ENCODE data around the gene MIOX. TPM values are rescaled to one million over a fixed set of nuclear protein-coding genes. Genes with fewer than 3 reads are reported as not detected.

MIOX gene
- total RNA-seq, 1 experiment from 2014 or later = 1.4 TPM

DNA sequence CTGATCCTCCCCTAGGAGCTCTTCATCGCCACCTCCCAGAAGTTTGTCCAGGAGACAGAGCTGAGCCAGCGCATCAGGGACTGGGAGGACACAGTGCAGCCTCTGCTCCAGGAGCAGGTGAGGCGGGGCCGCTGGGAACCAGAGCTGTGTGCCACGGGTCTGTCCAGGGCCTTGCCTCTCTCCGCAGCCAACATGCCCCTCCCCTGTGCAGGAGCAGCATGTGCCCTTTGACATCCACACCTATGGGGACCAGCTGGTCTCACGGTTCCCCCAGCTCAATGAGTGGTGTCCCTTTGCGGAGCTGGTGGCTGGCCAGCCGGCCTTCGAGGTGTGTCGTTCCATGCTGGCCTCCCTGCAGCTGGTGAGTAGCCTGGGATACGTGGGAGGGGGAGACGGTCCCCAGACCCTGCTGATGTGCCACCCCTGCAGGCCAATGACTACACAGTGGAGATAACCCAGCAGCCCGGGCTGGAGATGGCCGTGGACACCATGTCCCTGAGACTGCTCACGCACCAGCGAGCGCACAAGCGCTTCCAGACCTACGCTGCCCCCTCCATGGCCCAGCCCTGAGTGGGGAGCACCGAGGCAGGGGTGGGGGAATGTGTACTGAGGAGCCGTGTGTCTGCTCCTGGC is 36.3 kb downstream of the MIOX start:
- Histone ChIP-seq H4K5ac (ENCODE audit: insufficient read length, low read depth, low read length) (no peak overlapping the region), H3K4ac (ENCODE audit: low read depth, low read length) (no peak overlapping the region), H2BK12ac (ENCODE audit: insufficient read length, low read depth, low read length) (no peak overlapping the region), H3K14ac (ENCODE audit: insufficient read depth, low read length) (no peak overlapping the region), H2BK120ac (ENCODE audit: low read depth, low read length, poor library complexity, severe bottlenecking) (no peak overlapping the region), H2BK20ac (ENCODE audit: low read depth, low read length, poor library complexity, severe bottlenecking) (no peak overlapping the region), H2BK15ac (ENCODE audit: low read depth, low read length) (no peak overlapping the region), H3K23me2 (ENCODE audit: insufficient read length, low read depth, low read length, poor library complexity, severe bottlenecking) (peaks cover 3% of the 10 kb centered on the region), H3K9me3 (ENCODE audit: control insufficient read depth, low read depth, low read length) (no peaks in the 10 kb centered on the region), H3K27ac (ENCODE audit: insufficient read length, low read depth, low read length) (no peak overlapping the region), H3K56ac (ENCODE audit: insufficient read length, low read depth, low read length) (no peak overlapping the region), H2AK5ac (ENCODE audit: insufficient read length, low read length) (no peak overlapping the region), H4K20me1 (ENCODE audit: control insufficient read depth, insufficient read depth, insufficient read length) (no peaks in the 10 kb centered on the region), H4K91ac (ENCODE audit: insufficient read length, low read depth, low read length) (no peak overlapping the region), H3K4me1 (ENCODE audit: insufficient read depth, low read length) (peaks cover 3% of the 10 kb centered on the region; the same call in 1 of the 2 replicates), H2BK5ac (ENCODE audit: insufficient read length, low read length) (no peak overlapping the region), H3K79me1 (ENCODE audit: insufficient read depth, low read depth, low read length, poor library complexity, severe bottlenecking) (no peaks in the 10 kb centered on the region), H3K79me2 (ENCODE audit: insufficient read depth, low read length) (no peaks in the 10 kb centered on the region), H3K4me2 (ENCODE audit: insufficient read depth, insufficient read length, low read length) (no peak overlapping the region), H3T11ph (ENCODE audit: low read length) (no peak overlapping the region), H3K18ac (ENCODE audit: insufficient read length, low read depth, low read length) (no peak overlapping the region), H3K9ac (ENCODE audit: extremely low read depth, insufficient read length, low read length) (no peak overlapping the region), H3K23ac (ENCODE audit: insufficient read length, low read depth, low read length) (no peak overlapping the region), H2AFZ (ENCODE audit: low read length) (no peak overlapping the region), H4K8ac (replicated peaks; ENCODE audit: insufficient read length, low read depth, low read length) (no peak overlapping the region), H3K27me3 (ENCODE audit: insufficient read depth, low read length) (peaks cover under 1% of the 10 kb centered on the region; the same call in 1 of the 2 replicates)
- Mint-ChIP-seq H3K4me1 (peaks cover 11 to 15% of the 10 kb centered on the region in 2 experiments), H3K36me3 (ENCODE audit: insufficient read depth in 1 of 3, low read depth in 3 of 3) (peaks cover 7 to 44% (median 33%) of the 10 kb centered on the region in 3 experiments; a peak in 6 of 7 replicates), H3K4me3 (peak overlapping the region in 1 of 2 experiments; percentile 38; a peak in 1 of 5 replicates), H3K9me3 (no peaks in the 10 kb centered on the region), H3K27me3 (ENCODE audit: low read depth) (peaks cover 14% of the 10 kb centered on the region), H3K27ac (no peak overlapping the region)
- no CpG with 5 or more reads among the region's 22 CpGs for WGBS (ENCODE audit: extremely low coverage, insufficient read length, low lambda C conversion rate)
- no peak for DNase-seq
- no peak for TF ChIP-seq CTCF (conservative IDR thresholded peaks at IDR 0.05)

Data from H9 (cell line).